IgD-negative memory B cell (primary cell): ENCODE measurements around the gene MEGF11. TPM values are rescaled to one million over a fixed set of nuclear protein-coding genes. Genes with fewer than 3 reads are reported as not detected.
A peak's percentile ranks its signal among the peaks of the same experiment; 100 is the strongest.
"Not testable (repeated sequence)": the region's sequence is repeated elsewhere in the genome, so short reads cannot be mapped to it uniquely, and the experiment has no call there.

ENCODE experiments used
- H3K27ac Mint-ChIP-seq, 3 donors: one replicate each; pipeline ENCODE4 v1.8.0; 2020 to 2022; ENCODE audit warnings: mild to moderate bottlenecking in 3 of 3, mixed read lengths in 3 of 3, moderate library complexity in 1 of 3
- H3K27me3 Mint-ChIP-seq: one replicate; pipeline ENCODE4 v1.8.0; 2021; ENCODE audit warnings: mixed read lengths
- H3K36me3 Mint-ChIP-seq: one replicate; pipeline ENCODE4 v1.8.0; 2020; ENCODE audit warnings: mild to moderate bottlenecking, mixed read lengths
- H3K4me1 Mint-ChIP-seq, 3 donors: one replicate each; pipeline ENCODE4 v1.8.0; 2020 to 2022; ENCODE audit warnings: mixed read lengths in 3 of 3, mild to moderate bottlenecking in 1 of 3
- H3K4me3 Mint-ChIP-seq, 4 donors: one replicate each; pipeline ENCODE4 v1.8.0; 2020 to 2022; ENCODE audit warnings: mild to moderate bottlenecking in 4 of 4, mixed read lengths in 4 of 4, moderate library complexity in 3 of 4
- H3K9me3 Mint-ChIP-seq, 3 donors: one replicate each; pipeline ENCODE4 v1.8.0; 2020 to 2021; ENCODE audit warnings: mixed read lengths in 3 of 3, mild to moderate bottlenecking in 1 of 3
- polyA plus RNA-seq: library from polyadenylated mRNA; unstranded; fragments of 300-500 nt; fragmentation: Illumina TruSeq; gene quantifications from one replicate; pipeline ENCODE4 v1.2.3, GENCODE V29; 2021

The MEGF11 gene
- polyA plus RNA-seq, 1 donor from 2014 or later = 0.41 TPM

GRCh38 chr15:65872596-65872995, 381.0 kb downstream of the MEGF11 start:
- Mint-ChIP-seq H3K4me3 (peak overlapping the region in 1 of 4 donors; percentile 63), H3K4me1 (peaks cover 22 to 26% (median 25%) of the 10 kb centered on the region in 3 donors)
- not testable (repeated sequence) for H3K27me3 Mint-ChIP-seq, H3K36me3 Mint-ChIP-seq, H3K9me3 Mint-ChIP-seq, H3K27ac Mint-ChIP-seq

GRCh38 chr15:65871886-65872285, 381.7 kb downstream of the MEGF11 start:
- not testable (repeated sequence) for H3K36me3 Mint-ChIP-seq, H3K27ac Mint-ChIP-seq, H3K27me3 Mint-ChIP-seq, H3K9me3 Mint-ChIP-seq
- H3K4me3 Mint-ChIP-seq = peak overlapping the region in 2 of 4 donors; percentile 5 to 99
- H3K4me1 Mint-ChIP-seq = peaks cover 22 to 25% (median 25%) of the 10 kb centered on the region in 3 donors

DNA sequence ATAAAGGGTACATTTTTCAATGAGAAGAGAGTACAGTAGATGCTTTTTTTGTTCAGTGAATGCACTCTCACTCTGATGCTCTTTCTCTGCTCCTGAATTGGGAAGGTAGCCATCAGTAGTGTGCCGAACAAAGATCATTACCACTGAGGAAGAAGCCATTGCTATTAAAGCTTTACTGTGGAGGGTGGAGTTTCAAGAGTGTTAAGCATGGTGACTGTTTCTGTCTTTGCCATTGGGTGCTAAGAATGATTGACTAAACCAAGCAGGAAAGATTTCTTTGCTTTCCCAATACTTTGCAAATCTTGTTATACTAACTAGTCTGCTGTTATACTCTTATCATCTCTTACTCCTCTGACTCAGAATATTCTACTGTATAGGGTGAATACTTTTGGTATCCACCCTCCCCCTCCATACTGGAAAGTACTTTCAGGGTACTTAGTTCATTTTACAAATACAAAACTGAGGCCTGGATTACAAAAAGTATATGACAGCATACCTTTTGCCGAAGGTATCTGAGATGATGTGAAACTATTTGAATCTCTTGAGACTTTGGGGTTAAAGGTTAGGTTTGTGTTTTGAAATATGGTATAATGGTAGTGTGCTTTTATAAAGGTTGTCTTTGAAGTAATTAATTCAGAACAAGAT, 382.5 kb downstream of the MEGF11 start:
- Mint-ChIP-seq H3K27ac (peak overlapping the region; percentile 99 to 100 (median 100)), H3K9me3 (peaks cover 0 to 2% (median 0%) of the 10 kb centered on the region in 3 donors), H3K4me3 (peak overlapping the region; percentile 95 to 100 (median 98)), H3K4me1 (peaks cover 22 to 25% (median 25%) of the 10 kb centered on the region in 3 donors), H3K36me3 (peaks cover 2% of the 10 kb centered on the region), H3K27me3 (no peaks in the 10 kb centered on the region)

GRCh38 chr15:65869954-65870871, 383.3 kb downstream of the MEGF11 start:
- peaks cover 17 to 25% (median 23%) of the 10 kb centered on the region in 3 donors for H3K4me1 Mint-ChIP-seq
- H3K36me3 Mint-ChIP-seq = peaks cover 2% of the 10 kb centered on the region
- peak overlapping the region; percentile 95 to 100 (median 98) for H3K4me3 Mint-ChIP-seq
- H3K9me3 Mint-ChIP-seq = peaks cover 0 to 2% (median 0%) of the 10 kb centered on the region in 3 donors
- peak overlapping the region; percentile 99 to 100 (median 100) for H3K27ac Mint-ChIP-seq
- H3K27me3 Mint-ChIP-seq = no peaks in the 10 kb centered on the region

GRCh38 chr15:65869126-65869953, 384.2 kb downstream of the MEGF11 start, which contains the start of gene RAB11A:
Gene RAB11A, plus strand, starts transcription at chr15:65869491. Its CDS starts 95 bp downstream, at chr15:65869586.
- Mint-ChIP-seq H3K4me3 (peak within 1 kb of the TSS; percentile 95 to 100 (median 98)), H3K27me3 (no peaks in the 10 kb centered on the region), H3K36me3 (peaks cover 2% of the 10 kb centered on the region), H3K27ac (peak within 1 kb of the TSS; percentile 99 to 100 (median 100)), H3K9me3 (peaks cover 0 to 2% (median 0%) of the 10 kb centered on the region in 3 donors), H3K4me1 (peaks cover 17 to 25% (median 21%) of the 10 kb centered on the region in 3 donors)

DNA sequence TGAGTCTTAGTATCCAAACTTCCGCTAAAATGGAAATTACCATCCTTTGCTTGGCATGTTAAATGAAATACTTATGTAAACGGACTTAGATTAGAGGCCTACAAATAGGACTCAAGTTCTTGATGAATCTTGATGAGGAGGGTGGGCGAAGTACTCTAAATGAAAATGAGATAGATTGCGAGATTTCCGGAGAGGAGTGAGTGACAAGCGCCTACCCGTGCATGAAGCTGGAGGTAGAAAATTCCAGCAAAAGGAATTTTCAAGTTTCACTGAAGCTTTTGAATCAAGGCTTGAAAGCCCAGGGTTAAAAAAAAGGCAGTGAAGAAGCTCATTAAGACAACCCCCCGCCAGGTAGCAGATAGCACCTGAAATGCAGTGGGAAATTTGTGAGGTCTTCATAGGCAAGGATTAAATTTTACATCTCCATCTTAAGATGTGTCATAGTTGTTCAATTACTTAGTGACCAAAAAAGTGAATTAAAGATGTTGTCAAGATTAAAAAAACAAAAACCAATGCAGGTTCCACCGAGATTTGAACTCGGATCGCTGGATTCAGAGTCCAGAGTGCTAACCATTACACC, 384.9 kb downstream of the MEGF11 start:
- H3K27me3 Mint-ChIP-seq = no peaks in the 10 kb centered on the region

GRCh38 chr15:65867933-65868332, 385.6 kb downstream of the MEGF11 start:
- H3K9me3 Mint-ChIP-seq, H3K4me3 Mint-ChIP-seq, H3K36me3 Mint-ChIP-seq, H3K27me3 Mint-ChIP-seq: not testable (repeated sequence)
- Mint-ChIP-seq H3K27ac (peak overlapping the region in 2 of 3 donors; percentile 99 to 100), H3K4me1 (peaks cover 17 to 24% (median 18%) of the 10 kb centered on the region in 3 donors)

More for the DNA sequence above, 384.9 kb downstream of the MEGF11 start:
- peaks cover 17 to 25% (median 21%) of the 10 kb centered on the region in 3 donors for H3K4me1 Mint-ChIP-seq
- peak overlapping the region; percentile 99 to 100 (median 100) for H3K27ac Mint-ChIP-seq
- peaks cover 2% of the 10 kb centered on the region for H3K36me3 Mint-ChIP-seq
- H3K4me3 Mint-ChIP-seq = peak overlapping the region; percentile 95 to 100 (median 98)
- peaks cover 0 to 2% (median 0%) of the 10 kb centered on the region in 3 donors for H3K9me3 Mint-ChIP-seq

- no peak overlapping the region for H3K4me3 Mint-ChIP-seq
- peak overlapping the region in 1 of 3 donors; percentile 100 for H3K27ac Mint-ChIP-seq
- H3K36me3 Mint-ChIP-seq = no peaks in the 10 kb centered on the region
- no peaks in the 10 kb centered on the region for H3K27me3 Mint-ChIP-seq
- peaks cover 0 to 2% (median 0%) of the 10 kb centered on the region in 3 donors for H3K9me3 Mint-ChIP-seq
- peaks cover 15 to 20% (median 18%) of the 10 kb centered on the region in 3 donors for H3K4me1 Mint-ChIP-seq
Measured at GRCh38 chr15:65867244-65867643, 386.3 kb downstream of the MEGF11 start.

DNA sequence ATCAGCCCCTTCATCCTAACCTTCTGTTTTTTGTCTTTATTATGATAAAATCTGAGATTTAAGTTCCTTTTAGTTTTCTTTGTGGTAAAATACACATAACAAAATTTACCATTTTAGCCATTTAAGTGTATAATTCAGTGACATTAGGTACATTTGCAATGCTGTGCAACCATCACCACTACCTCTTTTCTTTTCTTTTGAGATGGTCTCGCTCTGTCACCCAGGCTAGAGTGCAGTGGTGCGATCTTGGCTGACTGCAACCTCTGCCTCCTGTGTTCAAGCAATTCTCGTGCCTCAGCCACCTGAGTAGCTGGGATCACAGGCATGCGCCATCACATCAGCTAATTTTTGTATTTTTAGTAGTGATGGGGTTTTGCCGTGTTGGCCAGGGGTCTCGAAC, 390.4 kb downstream of the MEGF11 start:
- Mint-ChIP-seq H3K9me3 (no peaks in the 10 kb centered on the region), H3K27ac (no peak overlapping the region), H3K4me3 (peak overlapping the region in 1 of 4 donors; percentile 9), H3K36me3 (no peaks in the 10 kb centered on the region), H3K4me1 (peaks cover 2 to 6% (median 4%) of the 10 kb centered on the region in 3 donors), H3K27me3 (no peaks in the 10 kb centered on the region)

GRCh38 chr15:65862682-65863081, 390.9 kb downstream of the MEGF11 start:
- H3K4me1 Mint-ChIP-seq = peaks cover 6 to 9% (median 7%) of the 10 kb centered on the region in 3 donors
- no peaks in the 10 kb centered on the region for H3K36me3 Mint-ChIP-seq
- no peaks in the 10 kb centered on the region for H3K9me3 Mint-ChIP-seq
- no peak overlapping the region for H3K27ac Mint-ChIP-seq
- peak overlapping the region in 1 of 4 donors; percentile 72 for H3K4me3 Mint-ChIP-seq
- no peaks in the 10 kb centered on the region for H3K27me3 Mint-ChIP-seq

- Mint-ChIP-seq H3K27ac (peak overlapping the region in 1 of 3 donors; percentile 15), H3K36me3 (peaks cover 2% of the 10 kb centered on the region)
Measured at GRCh38 chr15:65857718-65858402, 395.7 kb downstream of the MEGF11 start.

DNA sequence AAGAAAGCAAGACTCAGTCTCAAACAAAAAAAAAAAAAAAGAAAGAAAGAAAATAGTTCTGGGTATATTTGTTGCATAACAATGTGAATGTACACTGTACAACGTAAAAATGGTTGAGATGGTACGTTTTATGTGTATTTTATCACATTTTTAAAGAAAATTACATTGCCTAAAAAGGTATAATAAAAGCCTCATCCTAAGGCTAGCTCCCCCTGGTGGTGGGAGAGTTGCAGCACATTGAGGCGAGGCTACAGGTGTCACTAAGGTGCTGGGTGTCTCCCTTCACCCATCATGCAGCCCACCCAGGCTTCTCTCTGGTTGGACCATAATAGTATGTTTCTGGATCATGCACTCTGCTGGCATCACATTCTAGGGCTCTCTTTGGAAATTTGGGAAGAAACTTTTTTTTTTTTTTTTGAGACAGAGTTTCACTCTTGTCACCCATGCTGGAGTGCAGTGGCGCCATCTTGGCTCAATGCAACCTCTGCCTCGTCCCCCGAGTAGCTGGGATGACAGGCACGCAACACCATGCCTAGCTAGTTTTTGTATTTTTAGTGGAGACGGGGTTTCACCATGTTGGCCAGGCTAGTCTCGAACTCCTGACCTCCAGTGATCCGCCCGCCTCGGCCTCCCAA, 396.6 kb downstream of the MEGF11 start:
- H3K36me3 Mint-ChIP-seq = peaks cover 2% of the 10 kb centered on the region
- H3K4me1 Mint-ChIP-seq = peaks cover 13 to 15% (median 15%) of the 10 kb centered on the region in 3 donors
- no peaks in the 10 kb centered on the region for H3K27me3 Mint-ChIP-seq
- H3K4me3 Mint-ChIP-seq = peak overlapping the region in 2 of 4 donors; percentile 29 to 70
- no peaks in the 10 kb centered on the region for H3K9me3 Mint-ChIP-seq
- H3K27ac Mint-ChIP-seq = peak overlapping the region in 2 of 3 donors; percentile 16 to 86

More at GRCh38 chr15:65857718-65858402, 395.7 kb downstream of the MEGF11 start:
- H3K9me3 Mint-ChIP-seq = no peaks in the 10 kb centered on the region
- no peak overlapping the region for H3K4me3 Mint-ChIP-seq
- H3K27me3 Mint-ChIP-seq = no peaks in the 10 kb centered on the region
- H3K4me1 Mint-ChIP-seq = peaks cover 15 to 18% (median 15%) of the 10 kb centered on the region in 3 donors

DNA sequence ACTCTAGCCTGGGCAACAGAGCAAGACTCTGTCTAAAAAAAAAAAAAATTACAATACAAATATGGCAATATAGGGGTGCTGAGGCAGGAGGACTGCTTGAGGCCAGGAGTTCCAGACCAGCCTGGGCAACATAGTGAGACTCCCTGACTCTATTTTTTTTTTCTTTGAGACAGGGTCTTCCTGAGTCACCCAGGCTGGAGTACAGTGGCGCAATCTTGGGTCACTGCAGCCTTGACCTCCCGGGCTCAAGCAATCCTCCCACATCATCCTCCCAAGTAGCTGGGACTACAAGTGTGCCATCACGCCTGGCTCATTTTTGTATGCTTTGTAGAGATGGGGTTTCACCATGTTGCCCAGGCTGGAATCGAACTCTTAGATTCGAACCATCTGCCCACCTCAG, 401.6 kb downstream of the MEGF11 start:
- peaks cover 8 to 9% (median 8%) of the 10 kb centered on the region in 3 donors for H3K4me1 Mint-ChIP-seq
- peaks cover 2% of the 10 kb centered on the region for H3K36me3 Mint-ChIP-seq
- H3K4me3 Mint-ChIP-seq = no peak overlapping the region
- H3K9me3 Mint-ChIP-seq = no peaks in the 10 kb centered on the region
- peaks cover 4% of the 10 kb centered on the region for H3K27me3 Mint-ChIP-seq
- H3K27ac Mint-ChIP-seq = no peak overlapping the region
